GM18505 (cell line): ENCODE results near the gene APOD.

Experiments used
- ATAC-seq: cut with Tn5 transposase; IDR thresholded peaks from one replicate; pipeline ENCODE4 v1.9.1; 2021; ENCODE audit not compliant: unreplicated experiment
- POLR2A ChIP-seq: IDR thresholded peaks from 4 replicates; pipeline ENCODE4 v1.6.1; 2011; ENCODE audit warnings: borderline replicate concordance; ENCODE audit not compliant: insufficient read depth, insufficient read length; ENCODE audit errors: extremely low read depth

The APOD gene

GRCh38 chr3:195542316-195542697 lies 41.4 kb downstream of the APOD start:
- no peak for ATAC-seq
- TF ChIP-seq POLR2A, result no peak

DNA sequence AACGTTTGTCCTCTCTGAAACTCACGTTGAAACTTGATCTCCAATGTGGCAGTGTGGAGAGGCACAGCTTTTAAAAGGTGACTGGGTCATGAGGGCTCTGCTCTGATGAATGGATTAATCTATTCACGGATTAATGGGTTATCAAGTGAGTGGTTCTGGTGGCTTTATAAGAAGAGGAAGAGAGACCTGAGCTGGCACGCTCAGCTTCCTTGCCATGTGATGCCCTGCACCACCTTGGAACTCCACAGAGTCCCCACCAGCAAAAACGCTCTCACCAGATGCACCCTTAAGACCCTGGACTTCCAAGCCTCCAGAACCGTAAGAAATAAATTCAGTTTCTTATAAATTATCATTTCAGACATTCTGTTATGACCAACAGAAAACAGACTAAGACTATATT lies 43.2 kb downstream of the APOD start:
- no peak for TF ChIP-seq POLR2A
- ATAC-seq, result no peak

DNA sequence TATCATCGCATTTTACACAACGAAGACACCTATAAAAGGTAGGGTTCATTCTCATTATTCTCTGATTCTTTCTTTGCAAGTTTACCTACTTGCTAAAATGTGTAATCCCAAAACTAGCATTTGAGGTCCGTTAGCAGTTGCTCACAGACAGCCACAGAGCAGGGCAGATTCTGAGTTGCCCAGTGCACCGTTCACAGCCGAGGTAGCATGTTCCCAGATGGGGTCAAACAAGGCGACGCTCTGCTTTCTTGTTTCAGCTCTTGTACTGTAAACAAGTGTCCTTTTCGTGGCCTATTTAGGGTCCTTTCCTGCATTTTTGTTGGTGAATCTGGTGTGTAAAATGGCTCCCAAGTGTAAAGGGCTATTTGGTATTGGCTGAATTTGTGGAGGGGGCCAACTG lies 43.7 kb downstream of the APOD start:
- no peak for ATAC-seq
- no peak for TF ChIP-seq POLR2A

DNA sequence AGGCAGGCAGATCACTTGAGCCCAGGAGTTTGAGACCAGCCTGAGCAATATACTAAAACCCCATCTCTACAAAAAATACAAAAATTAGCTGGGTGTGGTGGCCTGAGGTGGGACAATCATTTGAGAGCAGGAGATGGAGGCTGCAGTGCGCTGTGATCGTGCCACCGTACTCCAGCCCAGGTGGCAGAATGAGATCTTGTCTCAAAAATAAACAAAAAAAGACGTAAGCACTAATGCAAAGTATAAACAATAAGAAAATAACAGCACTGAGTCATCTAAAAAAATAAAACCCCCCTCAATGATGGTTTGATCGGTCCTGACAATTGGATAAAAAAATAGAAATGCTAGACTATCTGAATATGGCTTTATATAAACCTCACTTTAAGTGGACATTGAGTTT lies 44.3 kb downstream of the APOD start:
- no peak for TF ChIP-seq POLR2A
- ATAC-seq, result no peak

- peak; percentile 44 for ATAC-seq
- TF ChIP-seq POLR2A, result no peak
These were observed 45.7 kb downstream of the APOD start for GRCh38 chr3:195537995-195538394.

DNA sequence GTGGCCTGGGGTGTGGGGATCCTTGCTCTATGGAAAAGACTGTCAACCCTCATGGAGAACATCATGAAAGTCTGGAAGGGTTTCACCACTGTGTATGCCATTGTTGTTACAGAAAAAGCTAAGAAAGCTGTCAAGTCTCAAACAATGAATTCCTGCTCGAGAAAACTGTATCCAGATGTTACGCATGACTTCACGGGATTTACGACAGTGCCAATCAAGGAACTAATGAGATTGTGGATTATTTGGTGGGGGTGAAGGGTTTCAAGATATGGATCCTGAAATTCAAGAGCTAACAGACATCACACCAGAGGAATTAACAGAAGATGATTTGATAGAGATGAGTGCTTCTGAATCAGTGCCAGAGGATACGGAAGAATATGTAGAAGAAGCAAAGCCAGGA lies 48.4 kb downstream of the APOD start:
- ATAC-seq, result no peak
- TF ChIP-seq POLR2A, result no peak

DNA sequence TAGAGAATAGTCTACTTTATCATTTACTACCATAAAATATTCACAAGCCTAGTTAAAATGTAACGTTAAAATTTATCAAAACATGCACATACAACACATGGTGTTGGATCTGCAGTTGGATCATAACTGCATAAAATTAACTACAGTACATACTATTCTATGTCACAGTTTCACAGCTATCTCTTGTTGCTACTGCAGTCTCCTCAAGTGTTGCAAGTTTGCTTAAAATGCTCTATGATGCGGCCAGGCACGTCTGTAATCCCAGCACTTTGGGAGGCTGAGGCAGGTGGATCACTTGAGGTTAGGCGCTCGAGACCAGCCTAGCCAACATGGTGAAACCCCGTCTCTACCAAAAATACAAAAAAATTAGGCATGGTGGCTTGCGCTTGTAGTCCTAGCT lies 50.9 kb downstream of the APOD start:
- ATAC-seq, result no peak
- TF ChIP-seq POLR2A, result no peak

- ATAC-seq, result no peak
- TF ChIP-seq POLR2A, result no peak
These were observed 51.4 kb downstream of the APOD start for GRCh38 chr3:195532345-195532744.

DNA sequence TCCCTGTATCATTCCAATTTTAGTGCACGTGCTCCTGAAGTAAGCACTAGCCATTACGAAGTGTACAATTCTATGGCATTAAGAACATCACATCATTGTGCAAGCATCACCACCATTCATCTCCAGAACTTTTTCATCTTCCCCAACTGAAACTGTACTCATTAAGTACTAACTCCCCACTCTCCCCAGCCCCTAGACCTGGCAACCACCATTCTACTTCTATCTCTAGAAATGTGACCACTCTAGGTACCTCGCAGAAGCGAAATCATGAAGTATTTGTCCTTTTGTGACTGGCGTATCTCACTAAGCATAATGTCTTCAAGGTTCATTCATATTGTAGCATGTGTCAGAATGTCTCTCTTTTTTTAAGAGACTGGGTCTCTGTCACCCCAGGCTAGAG lies 52.1 kb downstream of the APOD start:
- no peak for TF ChIP-seq POLR2A
- ATAC-seq, result no peak

DNA sequence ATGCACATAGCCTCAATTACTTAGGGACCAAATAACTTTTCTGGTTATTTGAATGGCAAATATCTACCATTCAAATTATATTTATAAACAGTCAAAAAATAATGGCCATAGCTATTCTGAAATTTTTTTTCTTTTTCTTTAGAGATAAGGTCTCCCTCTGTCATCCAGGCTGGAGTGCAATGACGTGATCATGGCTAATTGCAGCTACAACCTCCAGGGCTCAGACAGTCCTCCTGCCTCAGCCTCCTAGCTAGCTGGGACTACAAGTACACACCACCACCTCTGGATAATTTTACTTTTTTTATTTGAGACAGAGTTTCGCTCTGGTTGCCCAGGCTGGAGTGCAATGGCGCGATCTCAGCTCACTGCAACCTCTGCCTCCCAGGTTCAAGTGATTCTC lies 57.2 kb downstream of the APOD start:
- no peak for TF ChIP-seq POLR2A
- no peak for ATAC-seq

DNA sequence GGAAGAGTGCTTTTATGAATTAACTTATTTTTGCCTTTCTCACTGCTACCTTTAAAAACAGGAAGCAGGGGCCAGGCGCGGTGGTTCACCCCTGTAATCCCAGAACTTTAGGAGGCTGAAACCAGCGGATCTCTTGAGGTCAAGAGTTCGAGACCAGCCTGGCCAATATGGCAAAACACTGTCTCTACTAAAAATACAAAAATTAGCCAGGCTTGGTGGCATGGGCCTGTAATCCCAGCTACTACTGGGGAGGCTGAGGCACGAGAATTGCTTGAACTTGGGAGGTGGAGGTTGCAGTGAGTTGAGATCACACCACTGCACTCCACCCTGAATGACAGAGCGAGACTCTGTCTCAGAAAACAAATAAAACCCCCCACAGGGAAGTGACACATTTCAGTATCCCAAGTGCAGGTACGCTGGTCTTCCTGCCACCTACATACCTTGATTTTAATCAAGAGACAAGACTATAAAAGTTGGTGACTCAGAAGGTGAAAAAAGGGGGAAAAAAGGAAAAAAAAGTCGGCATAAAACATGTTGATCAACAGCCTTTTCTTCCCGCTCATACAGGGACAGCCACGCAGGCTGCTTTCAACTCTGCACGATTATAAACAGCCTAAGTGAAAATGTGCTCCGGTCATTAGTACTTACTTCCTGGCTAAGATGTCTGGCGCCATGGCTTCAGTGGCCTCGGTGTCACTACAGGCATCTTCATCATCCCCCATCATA lies 59.4 kb downstream of the APOD start:
- TF ChIP-seq POLR2A, result no peak
- no peak for ATAC-seq

GRCh38 chr3:195522254-195523023 lies 61.3 kb downstream of the APOD start:
- ATAC-seq, result no peak
- TF ChIP-seq POLR2A, result no peak
